Measurements from ENCODE around the gene ABHD6.

ABHD6 gene

GRCh38 chr3:58206406-58207011 is 31.1 kb upstream of the ABHD6 start:
- H3K36me3 ChIP-seq (ENCODE audit: control insufficient read depth in 2 of 2, insufficient read depth in 2 of 2, low read length in 2 of 2): no peaks in the 10 kb centered on the region
- H3K9me3 ChIP-seq (ENCODE audit: control insufficient read depth in 2 of 2, low read length in 2 of 2): no peaks in the 10 kb centered on the region
- no peak overlapping the region for H3K9ac ChIP-seq (ENCODE audit: low read depth in 1 of 2, low read length in 2 of 2)
- H3K27me3 ChIP-seq (ENCODE audit: control insufficient read depth in 2 of 2, insufficient read depth in 2 of 2, low read length in 2 of 2): no peaks in the 10 kb centered on the region
- no peak overlapping the region for H3K4me3 ChIP-seq (ENCODE audit: low read length in 2 of 2)
- H3K27ac ChIP-seq (ENCODE audit: low read depth in 2 of 2, low read length in 2 of 2): no peak overlapping the region
- no peaks in the 10 kb centered on the region for H3K4me1 ChIP-seq (ENCODE audit: control insufficient read depth in 2 of 2, insufficient read depth in 2 of 2, low read length in 2 of 2)

DNA sequence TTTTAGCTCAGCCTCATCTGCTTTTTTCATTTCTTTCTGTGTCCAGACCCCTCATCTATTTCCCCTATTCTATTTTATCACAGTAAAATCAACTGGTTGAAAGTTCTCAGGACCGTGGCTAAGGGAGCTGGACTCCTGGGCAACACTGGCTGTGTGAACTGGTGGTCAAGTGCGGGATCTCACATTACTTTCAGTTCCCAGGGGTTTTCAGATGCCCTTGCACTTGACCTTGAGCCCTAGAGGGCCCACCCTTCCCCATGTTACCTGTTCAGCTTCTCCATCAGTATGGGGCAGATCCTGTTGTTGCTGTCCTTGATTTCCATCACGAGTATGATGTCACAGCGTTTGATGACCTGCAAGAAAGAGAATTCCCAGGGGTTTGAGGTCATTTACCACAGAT is 29.6 kb upstream of the ABHD6 start:
- Histone ChIP-seq H3K27me3 (ENCODE audit: control insufficient read depth in 2 of 2, insufficient read depth in 2 of 2, low read length in 2 of 2) (no peaks in the 10 kb centered on the region), H3K9ac (ENCODE audit: low read depth in 1 of 2, low read length in 2 of 2) (no peak overlapping the region), H3K36me3 (ENCODE audit: control insufficient read depth in 2 of 2, insufficient read depth in 2 of 2, low read length in 2 of 2) (no peaks in the 10 kb centered on the region), H3K4me3 (ENCODE audit: low read length in 2 of 2) (no peak overlapping the region), H3K4me1 (ENCODE audit: control insufficient read depth in 2 of 2, insufficient read depth in 2 of 2, low read length in 2 of 2) (no peaks in the 10 kb centered on the region), H3K27ac (ENCODE audit: low read depth in 2 of 2, low read length in 2 of 2) (no peak overlapping the region), H3K9me3 (ENCODE audit: control insufficient read depth in 2 of 2, low read length in 2 of 2) (no peaks in the 10 kb centered on the region)

DNA sequence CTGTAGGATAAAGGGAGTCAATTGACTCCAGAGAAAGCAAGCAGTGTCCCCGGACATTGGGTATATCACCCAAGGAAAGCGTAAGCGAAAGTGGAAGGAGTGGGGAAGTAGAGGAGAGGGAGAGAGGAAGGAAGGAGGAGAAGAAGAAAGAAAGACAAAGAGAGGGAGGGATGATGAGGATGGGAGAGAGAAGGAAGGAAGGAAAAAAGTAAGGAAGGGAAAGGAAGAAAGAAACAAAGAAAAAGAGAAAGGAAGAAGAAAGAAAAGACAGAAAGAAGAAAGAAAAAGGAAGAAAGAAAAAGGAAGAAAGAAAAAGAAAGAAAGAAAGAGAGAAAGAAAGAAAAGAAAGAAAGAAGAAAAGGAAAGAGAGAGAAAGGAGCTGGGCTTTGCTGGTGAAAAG is 27.7 kb upstream of the ABHD6 start:
- Histone ChIP-seq H3K9ac (ENCODE audit: low read depth in 1 of 2, low read length in 2 of 2) (no peak overlapping the region), H3K27me3 (ENCODE audit: control insufficient read depth in 2 of 2, insufficient read depth in 2 of 2, low read length in 2 of 2) (no peaks in the 10 kb centered on the region), H3K36me3 (ENCODE audit: control insufficient read depth in 2 of 2, insufficient read depth in 2 of 2, low read length in 2 of 2) (no peaks in the 10 kb centered on the region), H3K4me1 (ENCODE audit: control insufficient read depth in 2 of 2, insufficient read depth in 2 of 2, low read length in 2 of 2) (no peaks in the 10 kb centered on the region), H3K9me3 (ENCODE audit: control insufficient read depth in 2 of 2, low read length in 2 of 2) (no peaks in the 10 kb centered on the region), H3K4me3 (ENCODE audit: low read length in 2 of 2) (no peak overlapping the region), H3K27ac (ENCODE audit: low read depth in 2 of 2, low read length in 2 of 2) (no peak overlapping the region)

- H3K4me3 ChIP-seq (ENCODE audit: low read length in 2 of 2): no peak within 1 kb of the TSS
Measured at GRCh38 chr3:58210761-58211460, 26.7 kb upstream of the ABHD6 start, which contains the start of gene DNASE1L3. DNASE1L3 (minus strand) TSS chr3:58210972; CDS start chr3:58210906, 66 bp downstream.

GRCh38 chr3:58214484-58215316 is 22.9 kb upstream of the ABHD6 start:
- H3K9ac ChIP-seq (ENCODE audit: low read depth in 1 of 2, low read length in 2 of 2): no peak overlapping the region
- no peaks in the 10 kb centered on the region for H3K36me3 ChIP-seq (ENCODE audit: control insufficient read depth in 2 of 2, insufficient read depth in 2 of 2, low read length in 2 of 2)
- no peak overlapping the region for H3K27ac ChIP-seq (ENCODE audit: low read depth in 2 of 2, low read length in 2 of 2)
- H3K4me1 ChIP-seq (ENCODE audit: control insufficient read depth in 2 of 2, insufficient read depth in 2 of 2, low read length in 2 of 2): peaks cover 0 to 3% of the 10 kb centered on the region in 2 donors
- H3K27me3 ChIP-seq (ENCODE audit: control insufficient read depth in 2 of 2, insufficient read depth in 2 of 2, low read length in 2 of 2): no peaks in the 10 kb centered on the region
- H3K4me3 ChIP-seq (ENCODE audit: low read length in 2 of 2): no peak overlapping the region
- H3K9me3 ChIP-seq (ENCODE audit: control insufficient read depth in 2 of 2, low read length in 2 of 2): no peaks in the 10 kb centered on the region

More at GRCh38 chr3:58210761-58211460, 26.7 kb upstream of the ABHD6 start, which contains the start of gene DNASE1L3:
- Histone ChIP-seq H3K9me3 (ENCODE audit: control insufficient read depth in 2 of 2, low read length in 2 of 2) (no peaks in the 10 kb centered on the region), H3K9ac (ENCODE audit: low read depth in 1 of 2, low read length in 2 of 2) (no peak within 1 kb of the TSS), H3K27ac (ENCODE audit: low read depth in 2 of 2, low read length in 2 of 2) (no peak within 1 kb of the TSS), H3K27me3 (ENCODE audit: control insufficient read depth in 2 of 2, insufficient read depth in 2 of 2, low read length in 2 of 2) (no peaks in the 10 kb centered on the region), H3K4me1 (ENCODE audit: control insufficient read depth in 2 of 2, insufficient read depth in 2 of 2, low read length in 2 of 2) (no peaks in the 10 kb centered on the region), H3K36me3 (ENCODE audit: control insufficient read depth in 2 of 2, insufficient read depth in 2 of 2, low read length in 2 of 2) (no peaks in the 10 kb centered on the region)

DNA sequence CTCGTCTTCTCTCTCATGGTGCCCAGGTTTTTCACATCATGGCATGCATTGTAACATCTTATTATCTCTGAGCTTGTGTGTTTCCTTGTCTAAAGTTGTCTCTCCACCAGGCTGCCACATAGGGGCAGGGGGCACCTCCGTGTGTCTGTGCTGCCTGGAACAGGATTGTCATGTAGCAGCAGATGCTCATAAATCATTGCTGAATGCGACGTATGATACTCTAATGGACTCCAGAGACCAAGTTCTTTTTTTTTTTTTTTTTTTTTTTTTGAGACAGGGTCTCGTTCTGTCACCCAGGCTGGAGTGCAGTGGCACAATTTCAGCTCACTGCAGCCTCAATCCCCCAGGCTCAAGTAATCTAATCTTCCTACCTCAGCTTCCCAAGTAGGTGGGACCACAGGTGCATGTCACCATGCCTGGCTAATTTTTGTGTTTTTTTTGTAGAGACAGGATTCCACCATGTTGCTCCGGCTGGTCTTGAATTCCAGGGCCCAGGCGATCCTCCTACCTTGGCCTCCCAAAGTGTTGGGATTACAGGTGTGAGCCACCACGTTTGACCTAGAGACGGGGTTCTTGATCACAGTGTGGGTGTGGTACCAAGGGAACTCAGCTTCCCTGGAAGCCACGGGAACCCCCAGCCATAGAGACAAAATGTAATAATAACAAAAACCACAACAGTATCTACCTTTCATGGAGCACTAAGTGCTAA is 22.1 kb upstream of the ABHD6 start:
- H3K9ac ChIP-seq (ENCODE audit: low read depth in 1 of 2, low read length in 2 of 2): no peak overlapping the region
- peaks cover 0 to 3% of the 10 kb centered on the region in 2 donors for H3K4me1 ChIP-seq (ENCODE audit: control insufficient read depth in 2 of 2, insufficient read depth in 2 of 2, low read length in 2 of 2)
- no peaks in the 10 kb centered on the region for H3K9me3 ChIP-seq (ENCODE audit: control insufficient read depth in 2 of 2, low read length in 2 of 2)
- no peaks in the 10 kb centered on the region for H3K27me3 ChIP-seq (ENCODE audit: control insufficient read depth in 2 of 2, insufficient read depth in 2 of 2, low read length in 2 of 2)
- no peak overlapping the region for H3K4me3 ChIP-seq (ENCODE audit: low read length in 2 of 2)
- H3K27ac ChIP-seq (ENCODE audit: low read depth in 2 of 2, low read length in 2 of 2): no peak overlapping the region
- no peaks in the 10 kb centered on the region for H3K36me3 ChIP-seq (ENCODE audit: control insufficient read depth in 2 of 2, insufficient read depth in 2 of 2, low read length in 2 of 2)

DNA sequence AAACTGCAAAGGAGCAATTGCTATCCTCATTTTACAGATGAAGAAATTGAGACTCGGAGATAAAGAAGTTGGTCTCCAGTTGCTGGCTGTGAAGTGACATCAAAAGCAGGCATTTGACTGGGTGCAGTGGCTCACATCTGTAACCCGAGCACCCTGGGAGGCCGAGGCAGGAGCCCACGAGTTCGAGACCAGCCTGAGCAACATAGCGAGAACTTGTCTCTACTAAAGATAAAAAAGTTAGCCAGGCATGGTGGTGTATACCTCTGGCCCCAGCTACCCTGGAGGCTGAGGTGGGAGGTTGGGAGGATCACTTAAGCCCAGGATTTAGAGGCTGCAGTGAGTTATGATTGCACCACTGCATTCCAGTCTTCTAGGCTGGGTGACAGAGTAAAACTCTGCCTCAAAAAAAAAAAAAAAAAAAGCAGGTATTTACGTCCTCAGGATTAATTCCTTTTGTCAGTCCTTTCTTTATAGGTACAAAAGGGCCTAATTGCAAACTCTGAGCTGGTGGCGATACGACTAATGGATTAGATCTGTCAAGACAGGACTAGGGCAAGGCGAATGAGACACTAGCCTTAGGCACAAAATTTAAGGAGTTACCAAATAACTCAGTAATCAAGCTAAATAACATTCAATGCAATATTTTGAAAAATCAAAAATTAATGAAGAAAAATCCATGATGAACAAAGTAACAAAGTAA is 20.9 kb upstream of the ABHD6 start:
- no peak overlapping the region for H3K27ac ChIP-seq (ENCODE audit: low read depth in 2 of 2, low read length in 2 of 2)
- no peaks in the 10 kb centered on the region for H3K36me3 ChIP-seq (ENCODE audit: control insufficient read depth in 2 of 2, insufficient read depth in 2 of 2, low read length in 2 of 2)
- no peak overlapping the region for H3K4me3 ChIP-seq (ENCODE audit: low read length in 2 of 2)
- peaks cover 0 to 3% of the 10 kb centered on the region in 2 donors for H3K4me1 ChIP-seq (ENCODE audit: control insufficient read depth in 2 of 2, insufficient read depth in 2 of 2, low read length in 2 of 2)
- H3K27me3 ChIP-seq (ENCODE audit: control insufficient read depth in 2 of 2, insufficient read depth in 2 of 2, low read length in 2 of 2): no peaks in the 10 kb centered on the region
- no peaks in the 10 kb centered on the region for H3K9me3 ChIP-seq (ENCODE audit: control insufficient read depth in 2 of 2, low read length in 2 of 2)
- H3K9ac ChIP-seq (ENCODE audit: low read depth in 1 of 2, low read length in 2 of 2): no peak overlapping the region

- no peak overlapping the region for H3K27ac ChIP-seq (ENCODE audit: low read depth in 2 of 2, low read length in 2 of 2)
- H3K9ac ChIP-seq (ENCODE audit: low read depth in 1 of 2, low read length in 2 of 2): no peak overlapping the region
- H3K4me1 ChIP-seq (ENCODE audit: control insufficient read depth in 2 of 2, insufficient read depth in 2 of 2, low read length in 2 of 2): peaks cover 0 to 3% of the 10 kb centered on the region in 2 donors
- no peaks in the 10 kb centered on the region for H3K9me3 ChIP-seq (ENCODE audit: control insufficient read depth in 2 of 2, low read length in 2 of 2)
- no peaks in the 10 kb centered on the region for H3K36me3 ChIP-seq (ENCODE audit: control insufficient read depth in 2 of 2, insufficient read depth in 2 of 2, low read length in 2 of 2)
- peak overlapping the region in 1 of 2 donors; percentile 17 for H3K4me3 ChIP-seq (ENCODE audit: low read length in 2 of 2)
- H3K27me3 ChIP-seq (ENCODE audit: control insufficient read depth in 2 of 2, insufficient read depth in 2 of 2, low read length in 2 of 2): no peaks in the 10 kb centered on the region
Measured at GRCh38 chr3:58217209-58217811, 20.3 kb upstream of the ABHD6 start.

DNA sequence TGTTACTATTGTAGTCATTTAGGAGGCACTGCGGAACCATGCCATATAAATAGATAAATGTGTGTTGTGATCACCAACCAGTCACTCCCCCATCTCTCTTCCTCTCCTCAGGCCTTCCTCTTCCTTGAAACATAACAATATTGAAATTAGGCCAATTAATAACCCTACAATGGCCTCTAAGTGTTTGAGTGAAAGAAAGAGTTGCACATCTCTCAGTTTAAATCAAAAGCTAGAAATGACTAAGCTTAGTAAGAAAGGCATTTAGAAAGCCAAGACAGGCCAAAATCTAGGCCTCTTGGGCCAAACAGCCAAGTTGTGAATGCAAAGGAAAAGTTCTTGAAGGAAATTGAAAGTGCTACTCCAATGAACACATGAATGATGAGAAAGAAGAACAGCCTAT is 18.7 kb upstream of the ABHD6 start:
- Histone ChIP-seq H3K4me1 (ENCODE audit: control insufficient read depth in 2 of 2, insufficient read depth in 2 of 2, low read length in 2 of 2) (peaks cover 0 to 3% of the 10 kb centered on the region in 2 donors), H3K36me3 (ENCODE audit: control insufficient read depth in 2 of 2, insufficient read depth in 2 of 2, low read length in 2 of 2) (no peaks in the 10 kb centered on the region), H3K27ac (ENCODE audit: low read depth in 2 of 2, low read length in 2 of 2) (no peak overlapping the region), H3K4me3 (ENCODE audit: low read length in 2 of 2) (no peak overlapping the region), H3K9ac (ENCODE audit: low read depth in 1 of 2, low read length in 2 of 2) (no peak overlapping the region), H3K27me3 (ENCODE audit: control insufficient read depth in 2 of 2, insufficient read depth in 2 of 2, low read length in 2 of 2) (no peaks in the 10 kb centered on the region), H3K9me3 (ENCODE audit: control insufficient read depth in 2 of 2, low read length in 2 of 2) (no peaks in the 10 kb centered on the region)

All from mucosa of rectum (tissue), 2 donors.